GM21526 (cell line): Measurements from ENCODE around the gene POU2AF1.

ENCODE experiments used
- ATAC-seq: cut with Tn5 transposase; IDR thresholded peaks from one replicate; pipeline ENCODE4 v1.9.1; 2021; ENCODE audit warnings: moderate library complexity; ENCODE audit not compliant: unreplicated experiment, low FRiP score

POU2AF1 gene

GRCh38 chr11:111378861-111379601, at the start of gene POU2AF1:
TSS of gene POU2AF1 (minus strand) at chr11:111379275. CDS start at chr11:111379177, 98 bp downstream.
- peak; percentile 67 for ATAC-seq

- ATAC-seq, result no peak
Observed at GRCh38 chr11:111428113-111428876, 49.2 kb upstream of the POU2AF1 start.

GRCh38 chr11:111427471-111427912, 48.4 kb upstream of the POU2AF1 start:
- ATAC-seq, result no peak

- ATAC-seq, result no peak
Observed at GRCh38 chr11:111426617-111427016, 47.5 kb upstream of the POU2AF1 start.

GRCh38 chr11:111423250-111423615, 44.2 kb upstream of the POU2AF1 start:
- ATAC-seq, result peak; percentile 6

GRCh38 chr11:111422494-111423249, 43.6 kb upstream of the POU2AF1 start:
- peak; percentile 88 for ATAC-seq

GRCh38 chr11:111421251-111421650, 42.2 kb upstream of the POU2AF1 start:
- ATAC-seq, result no peak

- no peak for ATAC-seq
Observed at GRCh38 chr11:111419641-111420327, 40.7 kb upstream of the POU2AF1 start.

GRCh38 chr11:111419181-111419580, 40.1 kb upstream of the POU2AF1 start:
- ATAC-seq, result no peak

- ATAC-seq, result no peak
Observed at GRCh38 chr11:111418436-111418787, 39.3 kb upstream of the POU2AF1 start.

GRCh38 chr11:111417766-111418435, 38.8 kb upstream of the POU2AF1 start:
- ATAC-seq, result peak; percentile 23

- ATAC-seq, result peak; percentile 64
Observed at GRCh38 chr11:111417011-111417765, 38.1 kb upstream of the POU2AF1 start.

GRCh38 chr11:111416231-111416960, 37.3 kb upstream of the POU2AF1 start:
- ATAC-seq, result peak; percentile 11

GRCh38 chr11:111414936-111415335, 35.9 kb upstream of the POU2AF1 start:
- ATAC-seq, result no peak

- ATAC-seq, result peak; percentile 39
Observed at GRCh38 chr11:111414267-111414931, 35.3 kb upstream of the POU2AF1 start.

GRCh38 chr11:111413849-111414248, 34.8 kb upstream of the POU2AF1 start:
- no peak for ATAC-seq

- no peak for ATAC-seq
Observed at GRCh38 chr11:111412293-111412692, 33.2 kb upstream of the POU2AF1 start.

GRCh38 chr11:111411456-111411855, 32.4 kb upstream of the POU2AF1 start:
- no peak for ATAC-seq
